CD4-positive, alpha-beta T cell treated with Interleukin-12 subunit alpha and Interleukin-12 subunit beta, for 1 hour (primary cell): ENCODE measurements around the gene KRT86.
"Not testable (repeated sequence)": the region's sequence is repeated elsewhere in the genome, so short reads cannot be mapped to it uniquely, and the experiment has no call there.

ENCODE experiments used
- DNase-seq: peaks from one replicate; pipeline ENCODE4 v3.0.0-alpha.2; 2020

The KRT86 gene

GRCh38 chr12:52252728-52253343 is 21.6 kb upstream of the KRT86 start:
- DNase-seq, result no peak

DNA sequence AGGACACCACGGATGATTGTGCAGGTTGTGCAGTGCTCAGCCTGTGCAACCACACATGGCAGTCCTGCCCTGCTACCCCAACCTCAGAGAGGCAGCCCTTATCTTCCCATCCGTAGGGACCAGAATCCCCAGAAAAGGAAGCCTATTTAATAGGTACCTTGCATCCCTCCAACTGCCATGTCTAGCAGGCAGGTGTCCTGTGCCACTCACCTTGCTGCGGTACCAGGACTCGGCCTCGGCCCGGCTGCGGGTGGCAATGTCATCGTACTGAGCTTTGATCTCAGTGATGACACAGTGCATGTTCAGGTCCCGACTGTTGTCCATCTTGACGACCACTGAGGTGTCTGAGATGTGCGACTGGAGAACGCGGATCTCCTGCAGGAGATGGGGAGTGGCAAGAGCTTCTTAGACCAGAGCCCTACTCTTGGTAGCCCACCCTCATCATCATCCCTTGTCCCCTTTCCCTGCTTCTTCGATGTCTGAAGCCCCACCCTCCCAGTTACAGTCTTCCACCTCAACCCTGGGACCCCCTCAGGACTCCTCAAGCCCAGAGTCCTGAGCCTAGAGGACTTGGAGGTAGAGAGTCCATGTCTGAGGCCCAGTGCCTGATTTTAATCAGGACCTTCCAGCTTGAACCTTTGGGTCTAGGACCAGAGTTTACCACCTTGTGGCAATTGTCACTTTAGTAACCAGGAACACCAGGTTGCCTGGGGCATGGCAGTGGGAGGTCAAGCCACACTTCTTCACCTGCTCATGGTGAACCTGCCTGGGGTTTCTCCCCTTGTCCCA is 20.9 kb upstream of the KRT86 start:
- DNase-seq, result no peak

DNA sequence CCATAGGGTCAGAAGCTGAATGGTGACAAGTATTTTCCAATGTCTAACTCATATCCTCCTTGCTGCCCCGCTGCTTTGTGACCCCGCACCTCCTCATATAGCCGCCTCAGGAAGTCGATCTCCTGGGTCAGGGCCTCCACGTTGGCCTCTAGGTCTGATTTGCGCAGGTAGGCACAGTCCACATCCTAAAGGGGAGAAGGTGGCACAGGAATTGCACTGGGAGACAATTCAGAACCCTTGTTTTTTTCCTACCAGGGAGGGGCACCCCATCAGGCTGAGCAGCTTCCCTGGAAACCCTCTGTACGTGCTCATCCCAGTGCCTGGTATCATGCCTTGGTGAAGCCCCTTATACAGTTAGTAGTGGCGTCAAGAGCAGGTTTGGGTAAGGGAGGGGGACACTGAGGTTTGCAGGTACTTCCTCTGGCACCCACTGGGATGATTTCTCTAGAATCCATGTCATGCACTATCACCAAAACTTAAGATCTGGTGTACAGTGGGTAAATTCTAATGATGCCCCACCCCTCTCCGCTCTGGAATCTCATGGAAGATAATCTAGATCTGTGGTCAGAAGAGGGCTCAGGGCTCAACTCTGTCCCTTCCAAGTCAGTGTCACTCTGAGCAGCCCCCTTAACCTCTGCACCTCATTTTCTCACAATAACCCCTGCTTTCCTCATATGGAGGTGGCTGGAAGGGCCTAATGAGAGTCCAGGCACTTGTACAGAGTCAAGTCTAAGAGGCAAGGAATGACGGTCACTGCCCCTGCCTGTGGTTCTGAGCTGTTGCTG is 20.1 kb upstream of the KRT86 start:
- DNase-seq, result no peak

GRCh38 chr12:52254965-52255751 is 19.3 kb upstream of the KRT86 start:
- no peak for DNase-seq

DNA sequence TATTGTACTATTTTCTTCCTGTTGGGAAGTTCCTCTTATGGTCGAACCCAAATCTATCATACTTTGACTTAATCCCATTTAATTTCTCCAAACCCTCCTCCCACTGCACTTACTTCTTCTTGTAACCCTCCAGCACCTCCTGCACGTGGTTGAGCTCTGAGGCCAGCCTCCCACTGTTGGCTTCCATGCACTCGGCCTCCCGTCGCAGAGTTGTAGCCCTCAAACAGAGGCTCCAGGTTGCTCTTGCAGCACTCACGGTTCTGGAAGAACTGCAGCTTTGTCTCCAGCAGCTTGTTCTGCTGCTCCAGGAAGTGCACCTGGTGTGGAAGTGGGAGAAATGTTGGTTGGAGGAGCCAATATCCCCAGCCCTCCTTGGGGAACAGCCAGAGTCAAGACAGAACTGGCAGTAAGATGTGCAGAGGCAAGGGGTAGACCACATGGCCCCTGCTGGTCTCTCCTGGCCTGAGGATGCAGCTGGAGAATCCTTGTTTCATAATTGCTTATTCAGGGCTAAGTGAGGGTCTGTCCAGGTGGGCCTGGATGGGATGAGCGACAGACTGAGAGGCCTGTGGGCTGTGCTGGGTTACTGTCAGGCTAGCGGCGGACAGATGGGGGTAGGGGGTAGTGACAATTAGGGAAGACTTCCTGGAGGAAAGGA is 18.4 kb upstream of the KRT86 start:
- no peak for DNase-seq

GRCh38 chr12:52256584-52256935 is 17.9 kb upstream of the KRT86 start:
- DNase-seq, result no peak

GRCh38 chr12:52257074-52257551 is 17.3 kb upstream of the KRT86 start:
- no peak for DNase-seq

DNA sequence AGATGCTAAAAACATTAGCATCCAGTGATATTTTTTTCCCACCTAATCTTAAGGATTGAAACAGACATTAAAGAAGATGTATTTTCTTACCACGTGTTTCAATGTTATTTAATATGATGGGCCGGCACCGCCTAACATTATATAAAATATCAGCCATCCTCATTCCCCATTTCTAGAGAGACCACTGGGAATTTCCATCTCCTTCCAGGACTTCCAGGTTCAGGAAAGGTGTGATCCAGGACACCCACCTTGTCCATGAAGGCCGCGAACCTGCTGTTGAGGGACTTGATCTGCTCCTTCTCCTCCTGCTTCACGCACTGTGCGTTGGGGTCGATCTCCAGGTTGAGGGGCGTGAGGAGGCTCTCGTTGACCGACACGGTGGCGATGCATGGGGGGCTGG is 16.5 kb upstream of the KRT86 start:
- not testable (repeated sequence) for DNase-seq

DNA sequence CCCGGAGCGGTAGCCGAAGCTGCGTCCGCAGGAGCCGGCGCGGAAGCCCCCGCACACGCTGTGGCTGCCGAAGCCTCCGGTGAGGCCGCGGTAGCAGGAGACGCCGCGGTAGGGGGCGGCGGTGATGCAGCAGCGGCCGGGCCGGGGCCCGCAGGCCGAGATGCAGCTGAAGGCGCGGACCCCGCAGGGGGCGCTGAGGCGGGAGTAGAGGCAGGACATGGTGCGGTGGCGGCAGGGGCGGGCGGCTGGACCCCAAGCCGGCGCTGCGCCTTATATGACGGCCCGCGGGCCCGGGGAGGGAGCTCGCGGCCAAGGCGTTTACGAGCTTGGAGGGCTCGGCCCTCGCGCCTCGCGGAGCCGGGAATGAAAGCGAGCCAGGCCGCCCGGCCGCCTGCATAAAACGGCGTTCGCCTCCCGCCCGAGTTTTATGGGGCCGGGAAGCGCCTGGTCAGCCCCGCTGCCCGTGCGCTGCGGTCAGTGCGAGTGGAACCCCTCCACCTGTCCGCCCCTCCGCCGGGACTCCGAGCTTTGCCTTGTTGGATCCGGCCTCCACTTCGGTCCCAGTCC is 16.0 kb upstream of the KRT86 start:
- DNase-seq, result no peak

- DNase-seq, result no peak
Measured at GRCh38 chr12:52259657-52260243, 14.7 kb upstream of the KRT86 start.

- no peak for DNase-seq
Measured at GRCh38 chr12:52260361-52261207, 13.9 kb upstream of the KRT86 start.

GRCh38 chr12:52261208-52261484 is 13.3 kb upstream of the KRT86 start:
- DNase-seq, result no peak

GRCh38 chr12:52262286-52262685 is 12.2 kb upstream of the KRT86 start:
- no peak for DNase-seq

DNA sequence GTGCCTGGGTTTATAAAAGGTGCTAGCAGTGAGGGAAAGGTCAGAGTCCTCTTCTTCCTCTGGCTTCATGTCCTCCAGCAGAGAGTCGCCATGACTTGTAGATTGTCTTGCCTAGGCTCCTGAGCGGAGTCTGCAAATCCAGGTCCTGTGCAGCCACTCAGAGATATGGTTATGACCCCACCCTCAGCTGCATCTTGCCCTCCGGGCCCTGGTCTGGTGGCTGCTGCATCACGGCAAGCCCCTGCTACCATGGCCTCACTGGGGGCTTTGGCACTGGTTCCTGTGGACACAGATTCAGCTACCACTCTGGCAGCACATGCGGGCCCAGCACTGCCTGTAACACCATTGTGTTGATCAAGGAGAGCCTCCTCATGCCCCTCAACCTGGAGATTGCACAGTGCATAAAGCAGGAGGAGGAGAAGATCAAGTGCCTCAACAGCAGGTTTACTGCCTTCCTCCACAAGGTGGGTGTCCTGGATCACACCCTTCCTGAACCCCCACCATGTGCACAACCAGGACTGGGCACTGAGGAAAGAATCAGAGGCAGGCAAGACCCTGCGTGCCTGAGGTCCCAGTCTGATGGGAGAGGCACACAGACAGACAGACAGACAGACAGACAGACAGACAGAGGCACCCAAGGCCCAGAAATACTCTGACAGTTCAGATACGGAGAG is 10.5 kb upstream of the KRT86 start:
- DNase-seq, result no peak

- DNase-seq, result no peak
Measured at GRCh38 chr12:52264435-52264825, 10.0 kb upstream of the KRT86 start.

DNA sequence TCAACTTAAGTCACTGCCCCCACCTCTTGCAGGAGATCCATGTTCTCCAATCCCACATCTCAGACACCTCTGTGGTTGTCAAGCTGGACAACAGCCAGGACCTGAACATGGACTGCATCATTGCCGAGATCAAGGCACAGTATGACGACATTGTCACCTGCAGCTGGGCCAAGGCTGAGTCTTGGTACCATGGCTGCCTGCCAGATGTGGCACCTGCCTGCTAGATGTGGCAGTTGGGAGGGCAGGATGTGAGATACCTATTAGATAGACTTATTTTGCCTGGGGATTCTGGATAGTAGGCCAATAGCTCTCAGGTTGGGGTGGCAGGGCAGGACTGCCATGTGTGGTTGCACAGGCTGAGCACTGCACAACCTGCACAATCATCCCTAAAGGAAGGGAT is 7.9 kb upstream of the KRT86 start:
- no peak for DNase-seq

GRCh38 chr12:52267266-52267665 is 7.2 kb upstream of the KRT86 start:
- no peak for DNase-seq

- DNase-seq, result no peak
Measured at GRCh38 chr12:52267699-52268098, 6.7 kb upstream of the KRT86 start.

- no peak for DNase-seq
Measured at GRCh38 chr12:52268212-52268611, 6.2 kb upstream of the KRT86 start.

GRCh38 chr12:52270541-52271070 is 3.8 kb upstream of the KRT86 start:
- no peak for DNase-seq
